ENCODE results near the gene RAET1E.
A peak's percentile ranks its signal among the peaks of the same experiment; 100 is the strongest.
"Not testable (repeated sequence)": the region's sequence is repeated elsewhere in the genome, so short reads cannot be mapped to it uniquely, and the experiment has no call there.

The RAET1E gene

DNA sequence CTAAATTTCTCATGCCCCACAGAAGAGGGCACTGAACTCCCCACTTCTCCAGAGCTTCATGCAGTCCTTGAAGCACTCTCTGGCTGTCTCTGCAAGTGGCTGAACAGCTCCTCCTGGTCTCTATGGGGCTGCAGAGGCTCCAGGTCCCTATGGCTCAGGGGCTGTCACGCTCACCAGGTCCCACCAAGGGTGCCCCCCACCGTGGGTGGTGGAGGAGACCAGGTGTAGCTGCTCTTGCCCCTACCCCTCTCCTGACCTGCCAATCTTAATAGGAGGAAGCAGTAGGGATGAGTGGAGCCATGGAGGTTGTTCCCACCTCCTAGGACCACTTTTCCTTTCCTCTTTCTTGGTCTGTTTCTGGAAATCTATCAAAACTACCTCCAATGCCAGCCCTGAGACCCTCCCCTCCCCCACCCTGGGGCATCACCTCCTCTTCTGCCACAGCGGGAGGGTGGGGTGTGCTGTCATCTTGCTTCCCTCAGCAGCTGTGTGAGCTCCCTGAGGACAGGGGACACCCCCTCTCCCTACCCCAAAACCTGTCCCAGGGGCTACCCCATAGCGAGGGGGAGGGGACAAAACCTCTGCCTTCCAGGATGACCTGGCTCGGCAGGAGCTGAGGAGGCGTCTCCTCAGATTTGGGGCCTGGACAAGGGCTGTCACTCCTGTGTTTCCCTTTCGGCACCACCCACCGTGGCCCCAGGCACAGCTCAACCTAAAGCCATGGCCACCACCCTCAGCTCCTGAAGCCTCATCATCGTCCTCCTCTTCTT lies 12.0 kb upstream of the RAET1E start:
- no peak for DNase-seq (ENCODE audit: low read depth in 2 of 2)

DNA sequence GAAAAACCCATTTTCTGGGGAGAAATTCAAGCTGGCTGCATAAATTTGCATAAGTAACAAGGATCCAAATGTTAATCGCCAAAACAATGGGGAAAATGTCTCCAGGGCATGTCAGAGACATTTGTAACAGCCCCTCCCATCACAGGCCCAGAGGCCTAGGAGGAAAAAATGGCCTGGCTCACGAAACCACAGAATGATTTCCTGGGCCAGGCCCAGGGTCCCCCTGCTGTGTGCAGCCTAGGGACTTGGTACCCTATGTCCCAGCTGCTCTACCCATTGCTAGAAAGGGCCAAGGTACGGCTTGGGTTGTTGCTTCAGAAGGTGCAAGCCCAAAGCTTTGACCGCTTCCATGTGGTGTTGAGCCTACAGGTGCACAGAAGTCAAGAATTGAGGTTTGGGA lies 10.6 kb upstream of the RAET1E start:
- DNase-seq (ENCODE audit: low read depth in 2 of 2): not testable (repeated sequence)

GRCh38 chr6:149907317-149907716 lies 9.4 kb upstream of the RAET1E start:
- DNase-seq (ENCODE audit: low read depth in 2 of 2): no peak

DNA sequence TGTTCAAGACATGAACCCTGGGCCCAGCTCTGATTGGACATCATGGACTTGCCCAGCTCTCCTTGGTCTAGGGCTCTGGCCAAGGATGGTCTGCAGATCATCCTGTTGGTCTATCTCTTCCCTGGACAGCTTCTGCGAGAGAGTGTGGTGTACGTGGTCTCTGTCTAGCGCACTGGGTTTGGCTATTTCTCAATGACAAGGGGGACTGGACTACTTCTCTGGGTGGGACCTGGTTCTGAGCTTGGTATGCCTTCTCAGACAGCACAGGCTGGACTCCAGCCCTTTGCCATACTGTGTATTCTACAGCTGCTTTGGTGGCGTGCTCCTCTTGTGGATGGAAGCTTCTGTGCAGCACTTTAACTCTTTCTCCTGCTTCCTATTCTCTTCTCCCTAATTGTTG lies 8.5 kb upstream of the RAET1E start:
- DNase-seq (ENCODE audit: low read depth in 2 of 2): no peak

DNA sequence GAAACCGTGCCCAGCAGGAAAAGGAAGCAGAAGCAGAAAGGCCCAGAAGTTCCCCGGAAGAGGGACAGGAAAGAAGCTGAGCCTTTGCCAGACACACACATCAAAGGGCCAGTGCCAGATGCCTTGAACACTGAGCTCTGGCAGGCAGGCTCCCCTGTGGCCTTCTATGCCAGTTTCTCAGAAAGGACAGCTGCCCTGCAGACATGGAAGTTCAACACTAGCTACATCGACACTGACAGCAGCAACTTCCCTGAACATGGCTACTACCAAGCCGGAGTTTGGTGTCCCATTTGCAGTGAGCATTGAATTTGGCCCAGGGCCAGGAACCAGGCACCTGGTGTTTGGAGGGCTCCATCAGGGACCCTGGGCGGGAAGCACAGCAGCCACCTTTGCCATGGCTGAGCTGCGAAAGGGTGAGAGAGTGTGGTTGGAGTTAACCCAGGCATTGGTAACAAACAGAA lies 8.0 kb upstream of the RAET1E start:
- DNase-seq (ENCODE audit: low read depth in 2 of 2): no peak

DNA sequence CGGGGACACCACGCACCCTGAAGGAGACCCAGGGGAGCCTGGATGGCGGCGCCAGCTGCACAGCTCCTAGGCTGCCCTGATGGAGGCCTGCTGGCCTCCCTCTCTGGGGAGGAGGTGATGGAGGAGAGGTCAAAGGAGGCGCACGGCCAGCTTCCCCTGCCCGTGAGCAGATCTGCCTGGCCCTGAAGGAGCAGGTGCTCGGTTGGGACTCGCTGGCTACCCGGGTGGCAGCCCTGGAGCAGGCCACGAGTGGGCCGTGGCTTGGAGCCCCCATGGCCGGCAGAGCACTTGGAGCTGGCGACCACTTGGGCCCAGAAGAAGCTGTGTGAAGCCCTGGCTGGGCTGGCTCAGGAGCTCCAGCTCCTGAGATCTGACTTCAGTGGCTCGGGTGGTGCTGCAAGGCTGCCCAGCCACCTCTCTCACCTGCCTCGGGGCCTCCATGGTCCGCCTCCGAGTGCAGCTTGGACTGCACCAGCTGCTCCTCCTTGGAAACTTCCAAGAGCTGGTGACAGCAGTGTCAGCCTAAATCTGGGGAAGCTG lies 7.5 kb upstream of the RAET1E start:
- no peak for DNase-seq (ENCODE audit: low read depth in 2 of 2)

DNA sequence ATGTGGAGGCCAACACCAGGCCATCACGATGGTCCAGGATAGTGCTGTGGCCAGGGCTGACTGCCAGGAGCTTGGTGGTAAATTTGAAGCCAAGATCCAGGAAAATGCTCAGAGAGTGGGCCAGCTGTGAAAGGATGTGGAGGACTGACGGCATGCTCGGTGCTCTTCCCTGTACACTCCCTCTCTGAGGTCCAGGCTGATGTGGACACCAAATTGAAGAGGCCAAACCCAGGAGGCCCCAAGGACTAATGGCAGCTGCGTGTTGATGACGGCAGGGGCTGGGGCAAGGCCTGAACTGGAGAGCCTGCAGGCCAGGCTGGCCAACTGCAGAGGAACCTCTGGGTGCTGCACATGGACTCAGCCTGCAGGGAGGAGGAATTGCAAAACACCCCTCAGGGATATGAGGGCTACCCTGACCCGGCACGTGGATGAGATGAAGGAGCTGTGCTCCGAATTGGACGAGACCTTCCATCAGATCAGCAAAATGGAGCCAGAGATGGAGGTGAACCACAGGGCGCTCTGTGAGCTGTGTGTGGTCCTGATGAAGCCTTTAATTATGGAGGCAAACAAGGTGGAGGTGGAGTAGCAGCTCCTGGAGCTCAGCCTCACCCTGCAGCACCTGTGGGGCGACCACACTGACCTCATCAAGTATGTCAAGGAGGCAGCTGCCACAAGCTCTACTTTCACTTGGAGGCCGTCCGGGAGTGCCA lies 6.9 kb upstream of the RAET1E start:
- no peak for DNase-seq (ENCODE audit: low read depth in 2 of 2)

DNA sequence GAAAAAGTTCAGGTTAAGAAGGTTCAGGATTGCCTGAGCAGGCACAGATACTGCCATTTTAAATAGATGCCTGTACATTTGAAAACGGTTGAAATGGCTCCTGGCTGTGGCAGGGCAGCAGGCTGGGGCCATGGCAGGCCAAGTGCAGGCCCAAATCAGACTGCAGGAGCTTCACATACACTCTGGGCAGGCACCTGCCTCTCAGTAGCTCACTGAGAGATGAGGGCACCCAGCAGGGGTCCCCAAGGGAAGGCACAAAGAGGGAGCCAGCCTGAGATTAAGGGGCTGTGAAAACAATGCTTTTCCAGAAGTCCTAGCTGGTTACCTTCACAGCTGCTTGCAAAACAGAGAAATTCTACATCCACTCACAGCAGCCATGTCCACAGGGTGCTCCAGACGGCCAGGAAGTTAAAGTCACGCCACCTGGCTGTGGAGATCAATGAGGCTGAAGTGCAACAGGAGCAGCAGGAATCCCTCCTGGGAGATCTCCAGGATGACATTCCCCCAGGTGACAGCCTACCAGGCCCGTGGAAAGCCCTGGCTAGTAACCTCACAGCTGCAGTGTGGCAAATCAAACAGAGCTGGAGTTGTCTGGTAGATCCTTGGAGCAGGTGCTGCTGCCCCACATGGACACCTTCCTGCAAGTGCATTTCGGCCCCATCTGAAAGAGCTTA lies 6.2 kb upstream of the RAET1E start:
- DNase-seq (ENCODE audit: low read depth in 2 of 2): no peak

DNA sequence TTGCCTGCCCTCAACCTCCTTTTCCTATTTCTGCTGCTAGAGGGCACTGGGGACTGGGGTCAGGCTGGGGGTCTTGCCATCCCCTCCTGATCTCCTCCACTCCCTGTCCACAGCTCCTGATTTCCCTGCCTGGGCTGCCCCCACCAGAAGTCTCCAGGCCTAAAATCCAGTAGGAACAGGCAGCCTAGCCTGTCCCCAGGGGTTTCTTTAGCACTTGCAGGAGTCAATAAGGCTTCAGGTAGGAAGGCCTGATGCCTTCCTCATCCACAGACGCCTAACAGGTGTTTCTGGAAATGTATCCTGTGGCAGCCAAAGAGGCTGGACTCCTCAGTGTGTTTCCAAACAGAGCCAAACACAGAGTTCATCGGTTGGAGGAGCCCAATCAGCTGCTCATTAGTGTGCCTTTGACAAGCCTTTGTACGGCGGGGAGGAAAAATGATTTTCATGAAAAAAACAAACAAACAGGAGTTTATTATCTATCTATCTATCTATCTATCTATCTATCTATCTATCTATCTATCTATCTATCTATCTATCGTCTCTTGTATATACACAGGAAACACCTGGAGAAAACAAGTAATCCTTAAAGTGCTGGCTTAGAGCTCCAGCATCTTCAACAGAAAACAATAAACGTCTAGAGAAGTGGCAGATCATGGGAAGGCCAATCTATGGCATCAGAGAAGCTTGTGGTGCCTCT lies 3.7 kb upstream of the RAET1E start:
- no peak for DNase-seq (ENCODE audit: low read depth in 2 of 2)

GRCh38 chr6:149900620-149901443 lies 2.9 kb upstream of the RAET1E start:
- no peak for DNase-seq (ENCODE audit: low read depth in 2 of 2)

DNA sequence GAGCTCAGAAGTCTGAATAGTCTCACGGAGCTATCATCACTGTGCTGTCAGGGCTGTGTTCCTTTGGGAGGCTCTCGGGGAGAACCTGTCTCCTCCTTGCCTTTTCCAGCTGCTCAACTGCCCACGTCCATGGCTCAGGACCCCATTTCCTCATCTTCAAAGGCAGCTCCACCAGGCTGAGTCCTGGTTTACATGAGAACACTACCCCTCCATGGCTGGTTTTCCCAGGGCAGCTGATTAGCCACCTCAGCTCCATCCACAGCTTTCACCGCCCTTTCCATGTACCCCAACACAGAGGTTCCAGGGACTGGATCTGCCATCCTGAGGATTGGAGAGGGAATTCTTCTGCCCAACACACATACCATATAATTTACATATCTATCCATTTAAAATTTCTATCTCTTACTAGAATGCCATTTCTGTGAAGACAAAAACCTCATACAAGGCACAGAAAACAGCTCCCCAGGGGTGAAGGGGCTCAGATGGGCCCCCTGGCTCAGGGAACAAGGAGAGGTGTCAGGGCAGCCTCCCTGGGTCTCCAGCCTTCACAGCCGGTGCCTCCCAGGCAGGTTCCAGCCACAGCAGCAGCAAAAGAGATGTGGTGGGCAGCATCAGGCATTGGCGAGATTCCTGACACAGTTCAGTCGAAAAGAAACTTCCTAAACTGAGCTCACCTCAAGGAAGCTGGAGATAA lies 2.2 kb upstream of the RAET1E start:
- no peak for DNase-seq (ENCODE audit: low read depth in 2 of 2)

DNA sequence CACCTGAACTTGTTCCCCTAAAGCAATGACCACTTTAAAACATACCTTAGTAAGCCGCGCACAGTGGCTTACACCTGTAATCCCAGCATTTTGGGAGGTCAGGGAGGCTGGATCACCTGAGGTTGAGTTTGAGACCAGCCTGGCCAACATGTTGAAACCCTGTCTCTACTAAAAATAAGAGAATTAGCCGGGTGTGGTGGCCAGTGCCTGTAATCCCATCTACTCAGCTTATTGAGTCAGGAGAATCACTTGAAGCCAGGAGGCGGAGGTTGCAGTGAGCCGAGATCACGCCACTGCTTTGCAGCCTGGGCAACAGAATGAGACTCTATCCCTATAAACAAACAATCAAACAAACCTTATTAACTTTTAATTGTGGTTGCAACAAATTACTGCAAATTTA lies 1.6 kb upstream of the RAET1E start:
- DNase-seq (ENCODE audit: low read depth in 2 of 2): no peak

DNA sequence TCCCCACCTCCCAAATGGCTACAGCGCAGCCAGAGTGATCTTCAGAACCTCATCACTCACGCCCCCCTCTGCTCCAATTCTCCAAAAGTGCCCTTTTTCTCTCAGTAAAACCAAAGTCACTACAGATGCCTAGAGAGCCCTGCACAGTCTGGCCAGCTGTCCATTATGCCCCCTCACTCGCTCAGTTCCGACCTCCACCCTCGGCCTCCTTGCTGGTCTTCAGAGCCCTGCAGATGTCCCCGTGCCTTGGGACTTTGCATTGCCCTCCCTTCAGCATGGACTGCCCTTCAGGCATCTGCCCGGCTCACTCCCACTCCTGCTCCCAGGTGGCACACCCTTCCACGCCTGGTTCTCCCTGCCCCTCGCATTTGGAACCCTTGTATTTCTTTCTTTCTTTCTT lies 1.1 kb upstream of the RAET1E start:
- DNase-seq (ENCODE audit: low read depth in 2 of 2): no peak

- no peak for DNase-seq (ENCODE audit: low read depth in 2 of 2)
Observed at GRCh38 chr6:149897015-149897697, 757 bp downstream of the RAET1E start.

DNA sequence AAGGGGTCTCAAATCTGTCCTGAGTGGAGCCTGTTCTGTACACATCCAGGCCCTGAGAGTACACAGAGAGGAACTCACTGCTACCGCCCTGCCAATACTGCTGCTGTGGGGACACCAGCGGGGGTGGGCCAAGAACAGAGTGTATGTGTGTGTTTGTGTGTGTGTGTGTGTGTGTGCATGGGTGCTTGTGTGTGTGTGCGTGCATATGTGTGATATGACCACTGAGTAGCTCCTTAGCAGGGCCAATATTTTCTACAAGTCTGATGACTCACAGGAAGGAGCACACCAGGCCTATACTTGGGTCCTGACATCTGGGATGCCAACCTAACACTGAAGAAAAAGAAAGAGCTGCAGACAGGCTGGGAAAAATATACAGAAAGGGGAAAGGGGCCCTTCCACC lies 1.4 kb downstream of the RAET1E start:
- DNase-seq (ENCODE audit: low read depth in 2 of 2): no peak

- DNase-seq (ENCODE audit: low read depth in 2 of 2): peak in 1 of 2 donors; percentile 5
Observed at GRCh38 chr6:149895833-149896271, 2.1 kb downstream of the RAET1E start.

DNA sequence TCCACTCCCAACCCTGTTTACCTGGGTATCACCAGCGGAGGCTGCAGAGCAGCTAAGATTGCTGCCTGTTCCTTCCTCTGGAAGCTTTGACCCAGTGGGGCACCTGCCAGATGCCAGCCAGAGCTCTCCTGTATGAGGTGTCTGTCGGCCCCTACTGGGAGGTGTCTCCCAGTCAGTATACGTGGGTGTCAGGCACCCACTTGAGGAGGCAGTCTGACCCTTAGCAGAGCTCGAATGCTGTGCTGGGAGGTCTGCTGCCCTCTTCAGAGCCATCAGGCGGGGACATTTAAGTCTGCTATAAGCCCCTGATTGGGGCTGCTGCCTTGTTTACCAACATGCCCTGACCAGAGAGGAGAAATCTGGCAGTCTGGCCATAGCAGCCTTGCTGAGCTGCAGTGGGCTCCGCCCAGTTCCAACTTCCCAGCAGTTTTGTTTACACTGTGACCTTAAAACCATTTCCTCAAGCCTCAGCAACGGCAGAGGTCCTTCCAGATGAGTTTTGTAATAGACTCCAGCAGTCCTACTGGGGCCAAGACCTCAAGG lies 2.8 kb downstream of the RAET1E start:
- DNase-seq (ENCODE audit: low read depth in 2 of 2): no peak

- not testable (repeated sequence) for DNase-seq (ENCODE audit: low read depth in 2 of 2)
Observed at GRCh38 chr6:149891864-149892263, 6.0 kb downstream of the RAET1E start.

DNA sequence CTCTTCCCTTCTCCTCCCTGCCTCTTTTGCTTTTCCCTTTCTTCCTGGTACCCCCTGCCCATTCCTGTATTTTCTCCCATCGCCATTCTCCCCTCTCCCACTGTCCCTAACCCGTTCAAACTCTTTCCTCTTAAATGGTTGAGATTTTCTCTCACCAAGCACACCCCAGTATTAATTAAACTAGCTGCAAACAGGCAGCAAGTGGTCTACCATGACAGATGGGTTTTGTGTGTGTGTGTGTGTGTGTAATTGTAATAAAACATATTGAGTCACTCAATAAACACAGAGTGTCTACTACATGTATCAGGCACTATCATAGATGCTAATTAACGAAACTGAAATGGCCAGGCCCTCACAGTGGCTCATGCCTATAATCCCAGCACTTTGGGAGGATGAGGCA lies 6.7 kb downstream of the RAET1E start:
- DNase-seq (ENCODE audit: low read depth in 2 of 2): no peak

Data from stimulated activated CD8-positive, alpha-beta memory T cell treated with anti-CD3 and anti-CD28 coated beads, Interleukin-15, amount 100 ng/mL, for 48 hours (primary cell).